B cell (primary cell): Measurements from ENCODE around the gene CEP128. TPM values are rescaled to one million over a fixed set of nuclear protein-coding genes. Genes with fewer than 3 reads are reported as not detected.

ENCODE experiments used
- ATAC-seq: fragments of 200-7000 bp; cut with Tn5 transposase; one replicate; pipeline ENCODE4 v1.10.0; 2021; ENCODE audit warnings: low read depth, mild to moderate bottlenecking, moderate number of reproducible peaks, moderate library complexity
- CTCF ChIA-PET: fragments of 350-600 bp; sonication (Branson Sonifier 250); formaldehyde crosslinking; loops from one replicate; lab custom pipeline; 2021; ENCODE audit warnings: antibody characterized with exemption, inconsistent platforms; lab: Charles Lee
- POLR2A ChIA-PET: fragments of 350-600 bp; sonication (Branson Sonifier 250); formaldehyde crosslinking; loops from one replicate; lab custom pipeline; 2021; ENCODE audit warnings: antibody characterized with exemption; lab: Charles Lee
- DNase-seq: peaks from one replicate; pipeline ENCODE4 v3.0.0; 2013
- H2AFZ ChIP-seq: 2 replicates; pipeline ENCODE4 v1.6.1; 2012; ENCODE audit warnings: mild to moderate bottlenecking, low read depth, low read length; ENCODE audit not compliant: insufficient read depth, poor library complexity, severe bottlenecking
- H3K27ac ChIP-seq, 2 donors: 1 replicate in 1 of 2; 2 replicates in 1 of 2; pipeline ENCODE4 v1.5.1; 2012 to 2013; ENCODE audit warnings: low read length in 2 of 2, mild to moderate bottlenecking in 2 of 2, moderate library complexity in 1 of 2
- H3K27me3 ChIP-seq, 4 experiments: fragments of 200-600 bp in 1 of 4; sonication (generic) in 1 of 4; replicated peaks in 1 of 4; 1 replicate in 2 of 4; 2 replicates in 2 of 4; pipeline versions ENCODE4 v1.6.1 to v1.7.0; 2013 to 2016; ENCODE audit warnings: low read length in 3 of 4, mild to moderate bottlenecking in 2 of 4, mixed read lengths in 1 of 4, moderate library complexity in 1 of 4; ENCODE audit not compliant: insufficient read depth in 4 of 4, control insufficient read depth in 3 of 4; ENCODE audit errors: control extremely low read depth in 1 of 4
- H3K36me3 ChIP-seq, 2 experiments: replicated peaks in 1 of 2; 1 replicate in 1 of 2; 2 replicates in 1 of 2; pipeline versions ENCODE4 v1.6.1 to v1.7.1; 2013; ENCODE audit warnings: low read length in 1 of 2; ENCODE audit not compliant: insufficient read depth in 2 of 2, control insufficient read depth in 1 of 2; ENCODE audit errors: control extremely low read depth in 1 of 2, extremely low read depth in 1 of 2
- H3K4me1 ChIP-seq, 2 donors: fragments of 200-600 bp in 1 of 2; sonication (generic) in 1 of 2; 1 replicate in 1 of 2; 2 replicates in 1 of 2; pipeline versions ENCODE4 v1.5.1 to v1.6.1; 2013 to 2017; ENCODE audit warnings: low read length in 2 of 2; ENCODE audit not compliant: control insufficient read depth in 2 of 2, insufficient read depth in 2 of 2
- H3K4me2 ChIP-seq: replicated peaks from 2 replicates; pipeline ENCODE3; 2012; ENCODE audit warnings: mild to moderate bottlenecking, low read depth, low read length; ENCODE audit not compliant: poor library complexity, severe bottlenecking
- H3K4me3 ChIP-seq, 5 experiments: fragments of 200-600 bp in 1 of 5; sonication (generic) in 1 of 5; 1 replicate in 3 of 5; 2 replicates in 2 of 5; pipeline versions ENCODE4 v1.5.1 to v1.7.0; 2011 to 2016; ENCODE audit warnings: low read length in 4 of 5, mild to moderate bottlenecking in 4 of 5, low read depth in 2 of 5, control low read depth in 1 of 5, moderate library complexity in 1 of 5; ENCODE audit not compliant: insufficient read depth in 1 of 5; ENCODE audit errors: control extremely low read depth in 1 of 5, extremely low read depth in 1 of 5
- H3K79me2 ChIP-seq: fragments of 200-600 bp; sonication (generic); one replicate; pipeline ENCODE4 v1.6.0; 2016; ENCODE audit warnings: low read length; ENCODE audit not compliant: control insufficient read depth, insufficient read depth
- H3K9ac ChIP-seq: fragments of 200-600 bp; sonication (generic); 2 replicates; pipeline ENCODE4 v1.6.1; 2017; ENCODE audit warnings: mild to moderate bottlenecking, low read length, moderate library complexity
- H3K9me3 ChIP-seq, 3 donors: one replicate each; pipeline versions ENCODE4 v1.6.1 to v1.7.1; 2013; ENCODE audit warnings: low read length in 2 of 3; ENCODE audit not compliant: control insufficient read depth in 2 of 3, insufficient read depth in 1 of 3; ENCODE audit errors: control extremely low read depth in 1 of 3
- H4K20me1 ChIP-seq: 2 replicates; pipeline ENCODE4 v1.6.0; 2012; ENCODE audit warnings: mild to moderate bottlenecking, low read length; ENCODE audit not compliant: insufficient read depth, control insufficient read depth, poor library complexity, severe bottlenecking
- H3K27ac Mint-ChIP-seq: one replicate; pipeline ENCODE4 v1.8.0; 2021; ENCODE audit warnings: mixed read lengths
- H3K27me3 Mint-ChIP-seq: one replicate; pipeline ENCODE4 v1.8.0; 2021; ENCODE audit warnings: mixed read lengths
- H3K4me1 Mint-ChIP-seq: one replicate; pipeline ENCODE4 v1.8.0; 2021; ENCODE audit warnings: mixed read lengths
- H3K4me3 Mint-ChIP-seq: one replicate; pipeline ENCODE4 v1.8.0; 2021; ENCODE audit warnings: mixed read lengths
- H3K9me3 Mint-ChIP-seq: one replicate; pipeline ENCODE4 v1.8.0; 2022; ENCODE audit warnings: mixed read lengths; ENCODE audit not compliant: insufficient read depth
- EZH2 ChIP-seq: IDR thresholded peaks from 2 replicates; pipeline ENCODE4 v1.6.1; 2012; ENCODE audit warnings: borderline replicate concordance, low read depth, mild to moderate bottlenecking, moderate library complexity, low read length; ENCODE audit not compliant: insufficient read depth, poor library complexity, severe bottlenecking
- WGBS: methylation state at CpG from one replicate; pipeline ENCODE4 v1.1.5; 2013; ENCODE audit warnings: missing lambda C conversion rate; ENCODE audit not compliant: insufficient coverage; 5-methylcytosine and 5-hydroxymethylcytosine counted together
- intact Hi-C: fragments of 100-400 bp; cut with micrococcal nuclease; formaldehyde crosslinking; loops from one replicate; pipeline ENCODE4 v1.10.0; 2022
- polyA plus RNA-seq: library from polyadenylated mRNA; depleted of rRNA; stranded (reverse); fragments of >200 nt; gene quantifications from 2 replicates; pipeline ENCODE4 v1.2.3, GENCODE V29; 2012
- total RNA-seq, 2 donors: library from RNA; stranded (reverse); fragments of 120-200 nt in 1 of 2; gene quantifications; 1 replicate in 1 of 2; 2 replicates in 1 of 2; pipeline versions ENCODE4 v1.2.3 to v1.2.4, GENCODE V29; 2013 to 2022
- TF ChIP-seq, protein P1 (sequence below): fragments of 200-600 bp; IDR thresholded peaks from one replicate; pipeline ENCODE4 v1.8.0; 2022; ENCODE audit warnings: antibody characterized with exemption, mild to moderate bottlenecking

CEP128 gene
- total and polyA plus RNA-seq, 2 donors (not counting 1 experiment from before 2014, with no cell fraction given): 1.1 to 31.6 TPM

DNA sequence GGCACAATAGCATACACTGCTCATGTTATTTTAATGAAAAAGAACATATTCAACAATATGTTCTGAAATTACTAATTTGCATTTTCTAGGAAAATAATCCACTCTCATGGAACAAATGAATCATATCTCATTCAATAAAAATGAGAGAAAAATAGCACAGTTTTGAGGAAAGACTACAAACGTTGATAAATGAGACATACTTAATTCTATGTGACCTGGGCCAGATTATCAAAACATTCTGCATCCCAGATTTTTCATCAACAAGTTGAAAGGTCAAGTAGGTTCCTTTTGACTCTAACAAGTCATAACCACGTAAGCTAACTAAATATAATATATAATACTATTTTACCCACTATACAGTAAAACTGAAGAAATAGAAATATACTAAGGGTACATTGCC, 296.7 kb downstream of the CEP128 start:
- DNase-seq: no peak
- TF ChIP-seq EZH2: no peak
- TF ChIP-seq, protein P1, sequence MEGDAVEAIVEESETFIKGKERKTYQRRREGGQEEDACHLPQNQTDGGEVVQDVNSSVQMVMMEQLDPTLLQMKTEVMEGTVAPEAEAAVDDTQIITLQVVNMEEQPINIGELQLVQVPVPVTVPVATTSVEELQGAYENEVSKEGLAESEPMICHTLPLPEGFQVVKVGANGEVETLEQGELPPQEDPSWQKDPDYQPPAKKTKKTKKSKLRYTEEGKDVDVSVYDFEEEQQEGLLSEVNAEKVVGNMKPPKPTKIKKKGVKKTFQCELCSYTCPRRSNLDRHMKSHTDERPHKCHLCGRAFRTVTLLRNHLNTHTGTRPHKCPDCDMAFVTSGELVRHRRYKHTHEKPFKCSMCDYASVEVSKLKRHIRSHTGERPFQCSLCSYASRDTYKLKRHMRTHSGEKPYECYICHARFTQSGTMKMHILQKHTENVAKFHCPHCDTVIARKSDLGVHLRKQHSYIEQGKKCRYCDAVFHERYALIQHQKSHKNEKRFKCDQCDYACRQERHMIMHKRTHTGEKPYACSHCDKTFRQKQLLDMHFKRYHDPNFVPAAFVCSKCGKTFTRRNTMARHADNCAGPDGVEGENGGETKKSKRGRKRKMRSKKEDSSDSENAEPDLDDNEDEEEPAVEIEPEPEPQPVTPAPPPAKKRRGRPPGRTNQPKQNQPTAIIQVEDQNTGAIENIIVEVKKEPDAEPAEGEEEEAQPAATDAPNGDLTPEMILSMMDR: no peak
- H3K4me1 ChIP-seq: no peaks in the 10 kb centered on the region
- no peaks in the 10 kb centered on the region for H3K36me3 ChIP-seq
- H3K4me3 ChIP-seq: no peak overlapping the region
- H3K9me3 ChIP-seq: no peaks in the 10 kb centered on the region
- H3K27ac Mint-ChIP-seq: no peak overlapping the region
- H2AFZ ChIP-seq: no peak overlapping the region
- H3K27me3 ChIP-seq: no peaks in the 10 kb centered on the region
- H3K79me2 ChIP-seq: no peaks in the 10 kb centered on the region
- no peaks in the 10 kb centered on the region for H4K20me1 ChIP-seq
- H3K9me3 Mint-ChIP-seq: no peaks in the 10 kb centered on the region
- ChIA-PET CTCF (no interaction called here), POLR2A (no interaction called here)
- H3K27ac ChIP-seq: no peak overlapping the region
- no peak overlapping the region for H3K4me2 ChIP-seq
- no peaks in the 10 kb centered on the region for H3K4me1 Mint-ChIP-seq
- no peak overlapping the region for H3K9ac ChIP-seq
- no peak for ATAC-seq
- no CpG with 5 or more reads among the region's 2 CpGs for WGBS
- no peaks in the 10 kb centered on the region for H3K27me3 Mint-ChIP-seq
- intact Hi-C loops: no loop called here
- H3K4me3 Mint-ChIP-seq: no peak overlapping the region

DNA sequence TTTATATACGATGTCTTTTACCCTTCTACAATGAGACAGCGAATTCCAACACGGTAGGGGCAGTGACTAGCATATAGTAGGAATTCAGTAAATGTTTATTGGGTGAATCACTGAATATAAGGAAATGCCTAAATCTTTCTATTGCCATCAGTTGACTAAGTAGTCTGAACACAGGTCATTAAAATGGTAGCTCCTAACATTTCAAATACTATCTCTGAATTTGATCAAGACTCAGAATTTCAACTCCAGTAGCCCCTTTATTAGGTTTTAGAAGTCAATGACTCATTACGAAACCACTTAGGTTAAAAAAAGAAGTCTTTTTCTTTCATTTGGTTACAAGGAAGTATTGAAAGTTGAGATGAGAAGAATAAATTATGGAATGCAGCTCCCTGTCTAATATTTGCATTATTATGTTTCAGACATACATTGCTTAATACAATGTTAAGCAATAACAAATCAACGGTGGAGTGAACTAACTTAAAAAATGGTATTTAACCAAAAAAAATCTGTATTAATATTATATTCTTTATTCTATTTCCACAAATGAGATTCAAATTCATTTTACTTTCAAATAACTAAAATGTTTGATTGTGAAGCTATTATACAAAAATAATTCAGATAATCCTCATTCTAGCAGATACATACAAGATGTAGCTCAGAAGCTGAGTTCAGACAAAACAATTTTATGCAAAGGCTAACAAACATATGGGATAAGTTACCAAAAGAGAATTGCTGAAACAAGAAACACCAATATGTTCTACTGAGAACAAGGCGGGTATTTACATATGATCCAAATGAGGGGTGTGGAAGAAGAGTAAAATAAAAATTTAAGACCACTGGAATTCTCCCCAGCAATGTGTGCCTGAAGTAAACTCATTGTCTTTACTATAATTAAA, 302.7 kb downstream of the CEP128 start:
- H3K27me3 ChIP-seq: no peaks in the 10 kb centered on the region
- TF ChIP-seq, protein P1: no peak
- TF ChIP-seq EZH2: no peak
- H4K20me1 ChIP-seq: no peaks in the 10 kb centered on the region
- POLR2A ChIA-PET: no interaction called here
- H2AFZ ChIP-seq: no peak overlapping the region
- H3K9me3 ChIP-seq: no peaks in the 10 kb centered on the region
- H3K9me3 Mint-ChIP-seq: no peaks in the 10 kb centered on the region
- H3K27ac Mint-ChIP-seq: no peak overlapping the region
- no peak overlapping the region for H3K4me3 ChIP-seq
- no peak overlapping the region for H3K4me2 ChIP-seq
- H3K4me3 Mint-ChIP-seq: no peak overlapping the region
- H3K9ac ChIP-seq: no peak overlapping the region
- no CpG with 5 or more reads among the region's 6 CpGs for WGBS
- no peaks in the 10 kb centered on the region for H3K79me2 ChIP-seq
- H3K4me1 Mint-ChIP-seq: no peaks in the 10 kb centered on the region
- H3K27ac ChIP-seq: no peak overlapping the region
- CTCF ChIA-PET: no interaction called here
- no peaks in the 10 kb centered on the region for H3K27me3 Mint-ChIP-seq
- no peak for DNase-seq
- H3K36me3 ChIP-seq: no peaks in the 10 kb centered on the region
- ATAC-seq: no peak
- no peaks in the 10 kb centered on the region for H3K4me1 ChIP-seq
- intact Hi-C loops: no loop called here
